HepG2 (cell line): Measurements from ENCODE around the gene TBC1D20. TPM values are rescaled to one million over a fixed set of nuclear protein-coding genes. Genes with fewer than 3 reads are reported as not detected.

ENCODE experiments used
- FOXJ3 ChIP-seq: sonication (generic); formaldehyde crosslinking; IDR thresholded peaks from 2 replicates; pipeline ENCODE4 v1.4.0; 2020; ENCODE audit warnings: missing genetic modification reagents, mild to moderate bottlenecking, borderline replicate concordance
- GFI1 ChIP-seq: sonication (generic); formaldehyde crosslinking; IDR thresholded peaks from 2 replicates; pipeline ENCODE4 v1.5.0; 2020; ENCODE audit warnings: missing genetic modification reagents, mild to moderate bottlenecking, borderline replicate concordance
- HES4 ChIP-seq: sonication (generic); formaldehyde crosslinking; IDR thresholded peaks from 2 replicates; pipeline ENCODE4 v1.9.0; 2021; ENCODE audit warnings: mild to moderate bottlenecking, missing genetic modification reagents, borderline replicate concordance
- IKZF1 ChIP-seq: fragments of 450-650 bp; IDR thresholded peaks from 2 replicates; pipeline ENCODE4 v1.7.1; 2016
- IRX3 ChIP-seq: sonication (generic); formaldehyde crosslinking; IDR thresholded peaks from 2 replicates; pipeline ENCODE4 v1.8.1; 2023; ENCODE audit warnings: mild to moderate bottlenecking, low read depth, missing genetic modification reagents, borderline replicate concordance
- KAT8 ChIP-seq: IDR thresholded peaks from 2 replicates; pipeline ENCODE4 v1.6.1; 2016; ENCODE audit warnings: missing genetic modification reagents, missing compliant biosample characterization
- MBD4 ChIP-seq: IDR thresholded peaks from 2 replicates; pipeline ENCODE4 v1.6.1; 2012; ENCODE audit warnings: low read length, inconsistent platforms, borderline replicate concordance
- MTA1 ChIP-seq: sonication (generic); formaldehyde crosslinking; IDR thresholded peaks from 2 replicates; pipeline ENCODE4 v1.4.0; 2020; ENCODE audit warnings: missing genetic modification reagents, mild to moderate bottlenecking, borderline replicate concordance
- REL ChIP-seq: sonication (generic); formaldehyde crosslinking; conservative IDR thresholded peaks from 2 replicates; pipeline ENCODE4 v1.8.0; 2022; ENCODE audit warnings: mild to moderate bottlenecking, missing genetic modification reagents, moderate library complexity
- ZBTB26 ChIP-seq: IDR thresholded peaks from 2 replicates; pipeline ENCODE4 v1.6.1; 2016; ENCODE audit warnings: missing compliant biosample characterization, missing genetic modification reagents, borderline replicate concordance
- ZC3H4 ChIP-seq: sonication (generic); formaldehyde crosslinking; IDR thresholded peaks from 2 replicates; pipeline ENCODE4 v1.4.0; 2020; ENCODE audit warnings: missing genetic modification reagents, borderline replicate concordance
- ZHX1 ChIP-seq: sonication (generic); formaldehyde crosslinking; IDR thresholded peaks from 2 replicates; pipeline ENCODE4 v1.8.1; 2022; ENCODE audit warnings: low read depth, mild to moderate bottlenecking, missing genetic modification reagents
- ZNF746 ChIP-seq: sonication (generic); formaldehyde crosslinking; IDR thresholded peaks from 2 replicates; pipeline ENCODE4 v1.8.0; 2022; ENCODE audit warnings: mild to moderate bottlenecking, missing genetic modification reagents
- ZNF766 ChIP-seq: sonication (generic); formaldehyde crosslinking; IDR thresholded peaks from 2 replicates; pipeline ENCODE4 v1.5.0; 2020; ENCODE audit warnings: missing genetic modification reagents, borderline replicate concordance
- ZNF780A ChIP-seq: sonication (generic); formaldehyde crosslinking; IDR thresholded peaks from 2 replicates; pipeline ENCODE4 v1.8.0; 2022; ENCODE audit warnings: mild to moderate bottlenecking, missing genetic modification reagents, moderate library complexity
- ZNF883 ChIP-seq: sonication (generic); formaldehyde crosslinking; IDR thresholded peaks from 2 replicates; pipeline ENCODE4 v1.5.1; 2020; ENCODE audit warnings: mild to moderate bottlenecking, missing genetic modification reagents; ENCODE audit errors: not compliant biosample characterization
- polyA plus RNA-seq, 8 experiments: library from polyadenylated mRNA; depleted of rRNA in 3 of 8; stranded (reverse) in 7 of 8; unstranded in 1 of 8; fragments of >200 nt; fragmentation: Illumina TruSeq in 4 of 8; extraction: Trizol in 4 of 8; gene quantifications; 2 replicates each; pipeline versions ENCODE4 v1.2.1 to v1.2.3, GENCODE V29; 2011 to 2016; ENCODE audit warnings: low read depth in 4 of 8, missing spikeins in 1 of 8, mixed read lengths in 1 of 8; ENCODE audit not compliant: insufficient read depth in 1 of 8
- total RNA-seq, 5 experiments: library from RNA; depleted of rRNA; stranded (reverse); fragments of >200 nt; fragmentation: Illumina TruSeq; extraction: Trizol; gene quantifications; 2 replicates each; pipeline ENCODE4 v1.2.3, GENCODE V29; 2016; ENCODE audit warnings: low read depth in 1 of 5
- TF ChIP-seq, protein P1 (sequence below): sonication (generic); formaldehyde crosslinking; IDR thresholded peaks from 2 replicates; pipeline ENCODE4 v1.5.1; 2020; ENCODE audit warnings: missing genetic modification reagents, mild to moderate bottlenecking, borderline replicate concordance
- TF ChIP-seq, protein P2 (sequence below): sonication (generic); formaldehyde crosslinking; IDR thresholded peaks from 2 replicates; pipeline ENCODE4 v1.4.0; 2020; ENCODE audit warnings: missing genetic modification reagents

TBC1D20 gene
- total and polyA plus RNA-seq, 2 of the 13 experiments (the other 11 are each of a cell fraction or from before 2014, with no cell fraction given): 36.6 to 47.1 TPM

DNA sequence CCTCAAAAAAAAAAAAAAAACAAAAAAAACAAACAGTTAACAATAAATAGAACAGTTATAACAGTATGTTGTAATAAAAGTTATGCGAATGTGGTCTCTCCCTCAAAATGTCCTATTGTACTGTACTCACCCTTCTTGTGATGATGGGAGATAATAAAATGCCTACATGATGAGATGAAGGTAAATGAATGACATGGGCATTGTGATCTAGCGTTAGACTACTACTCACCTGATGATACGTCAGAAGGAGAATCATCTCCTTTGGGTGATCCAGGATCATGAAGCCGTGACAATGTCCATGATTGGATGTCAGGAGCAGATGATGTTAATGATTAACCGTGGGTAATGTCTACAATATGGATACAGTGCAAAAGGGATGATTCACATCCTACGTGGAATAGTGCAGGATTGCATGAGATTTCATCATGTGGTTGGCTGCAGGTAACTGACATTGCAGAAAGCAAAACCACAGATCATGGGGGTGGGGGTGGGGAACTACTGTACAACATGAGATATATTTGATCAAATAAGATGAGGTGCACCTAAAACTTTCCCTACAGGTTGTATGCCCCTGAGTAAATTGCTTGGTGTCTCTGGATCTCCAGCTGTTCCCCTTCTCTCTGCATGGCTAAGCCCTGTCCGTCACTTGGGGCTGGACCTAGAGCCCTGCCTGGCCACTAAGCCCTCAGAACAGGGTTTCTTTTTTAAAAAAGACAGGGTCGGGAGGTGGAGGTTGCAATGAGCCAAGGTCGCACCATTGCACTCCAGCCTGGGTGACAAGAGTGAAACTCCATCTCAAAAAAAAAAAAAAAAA lies 60.4 kb downstream of the TBC1D20 start (continued):
- TF ChIP-seq, protein P1, sequence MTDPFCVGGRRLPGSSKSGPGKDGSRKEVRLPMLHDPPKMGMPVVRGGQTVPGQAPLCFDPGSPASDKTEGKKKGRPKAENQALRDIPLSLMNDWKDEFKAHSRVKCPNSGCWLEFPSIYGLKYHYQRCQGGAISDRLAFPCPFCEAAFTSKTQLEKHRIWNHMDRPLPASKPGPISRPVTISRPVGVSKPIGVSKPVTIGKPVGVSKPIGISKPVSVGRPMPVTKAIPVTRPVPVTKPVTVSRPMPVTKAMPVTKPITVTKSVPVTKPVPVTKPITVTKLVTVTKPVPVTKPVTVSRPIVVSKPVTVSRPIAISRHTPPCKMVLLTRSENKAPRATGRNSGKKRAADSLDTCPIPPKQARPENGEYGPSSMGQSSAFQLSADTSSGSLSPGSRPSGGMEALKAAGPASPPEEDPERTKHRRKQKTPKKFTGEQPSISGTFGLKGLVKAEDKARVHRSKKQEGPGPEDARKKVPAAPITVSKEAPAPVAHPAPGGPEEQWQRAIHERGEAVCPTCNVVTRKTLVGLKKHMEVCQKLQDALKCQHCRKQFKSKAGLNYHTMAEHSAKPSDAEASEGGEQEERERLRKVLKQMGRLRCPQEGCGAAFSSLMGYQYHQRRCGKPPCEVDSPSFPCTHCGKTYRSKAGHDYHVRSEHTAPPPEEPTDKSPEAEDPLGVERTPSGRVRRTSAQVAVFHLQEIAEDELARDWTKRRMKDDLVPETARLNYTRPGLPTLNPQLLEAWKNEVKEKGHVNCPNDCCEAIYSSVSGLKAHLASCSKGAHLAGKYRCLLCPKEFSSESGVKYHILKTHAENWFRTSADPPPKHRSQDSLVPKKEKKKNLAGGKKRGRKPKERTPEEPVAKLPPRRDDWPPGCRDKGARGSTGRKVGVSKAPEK: no peak
- TF ChIP-seq ZNF780A (CRISPR knock-in tag) (no peak), REL (no peak), MBD4 (no peak; the same call in 1 of the 2 replicates), IKZF1 (no peak), ZNF766 (no peak), ZNF883 (CRISPR knock-in tag) (no peak), ZBTB26 (CRISPR knock-in tag) (peak; percentile 76; the same call in 1 of the 2 replicates), MTA1 (CRISPR knock-in tag) (peak; percentile 7; the same call in 1 of the 2 replicates), ZC3H4 (CRISPR knock-in tag) (no peak), ZNF746 (peak; percentile 13; the same call in 1 of the 2 replicates), GFI1 (CRISPR knock-in tag) (no peak), IRX3 (CRISPR knock-in tag) (0 out of 2 replicates have a peak, but pooled peaks have one; percentile 38), FOXJ3 (CRISPR knock-in tag) (peak; percentile 16; the same call in 1 of the 2 replicates), HES4 (CRISPR knock-in tag) (no peak), ZHX1 (CRISPR knock-in tag) (peak; percentile 76), KAT8 (CRISPR knock-in tag) (peak; percentile 71)
- TF ChIP-seq, protein P2, sequence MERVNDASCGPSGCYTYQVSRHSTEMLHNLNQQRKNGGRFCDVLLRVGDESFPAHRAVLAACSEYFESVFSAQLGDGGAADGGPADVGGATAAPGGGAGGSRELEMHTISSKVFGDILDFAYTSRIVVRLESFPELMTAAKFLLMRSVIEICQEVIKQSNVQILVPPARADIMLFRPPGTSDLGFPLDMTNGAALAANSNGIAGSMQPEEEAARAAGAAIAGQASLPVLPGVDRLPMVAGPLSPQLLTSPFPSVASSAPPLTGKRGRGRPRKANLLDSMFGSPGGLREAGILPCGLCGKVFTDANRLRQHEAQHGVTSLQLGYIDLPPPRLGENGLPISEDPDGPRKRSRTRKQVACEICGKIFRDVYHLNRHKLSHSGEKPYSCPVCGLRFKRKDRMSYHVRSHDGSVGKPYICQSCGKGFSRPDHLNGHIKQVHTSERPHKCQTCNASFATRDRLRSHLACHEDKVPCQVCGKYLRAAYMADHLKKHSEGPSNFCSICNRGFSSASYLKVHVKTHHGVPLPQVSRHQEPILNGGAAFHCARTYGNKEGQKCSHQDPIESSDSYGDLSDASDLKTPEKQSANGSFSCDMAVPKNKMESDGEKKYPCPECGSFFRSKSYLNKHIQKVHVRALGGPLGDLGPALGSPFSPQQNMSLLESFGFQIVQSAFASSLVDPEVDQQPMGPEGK (CRISPR knock-in tag): peak; percentile 68; the same call in 1 of the 2 replicates
